GM06990 (cell line): Measurements from ENCODE around the gene PLEKHB2.
"Not testable (repeated sequence)": the region's sequence is repeated elsewhere in the genome, so short reads cannot be mapped to it uniquely, and the experiment has no call there.

Experiments
- DNase-seq: peaks from one replicate; pipeline ENCODE4 v3.0.0-alpha.2; 2011; ENCODE audit not compliant: insufficient read length; ENCODE audit errors: extremely low read depth
- H3K27me3 ChIP-seq: replicated peaks from 2 replicates; pipeline ENCODE4 v1.6.0; 2011; ENCODE audit warnings: low read length; ENCODE audit not compliant: control insufficient read depth, insufficient read depth
- H3K36me3 ChIP-seq: 2 replicates; pipeline ENCODE4 v1.5.1; 2011; ENCODE audit warnings: low read length; ENCODE audit not compliant: control insufficient read depth, insufficient read depth
- H3K4me3 ChIP-seq: replicated peaks from 2 replicates; pipeline ENCODE4 v1.5.1; 2011; ENCODE audit warnings: low read depth, mild to moderate bottlenecking, control low read depth, low read length
- TF ChIP-seq, protein P1 (sequence below): IDR thresholded peaks from 2 replicates; pipeline ENCODE4 v1.5.1; 2011; ENCODE audit warnings: low read length, control low read depth, mild to moderate bottlenecking, inconsistent platforms; ENCODE audit not compliant: insufficient read depth, poor library complexity, severe bottlenecking

Gene PLEKHB2

DNA sequence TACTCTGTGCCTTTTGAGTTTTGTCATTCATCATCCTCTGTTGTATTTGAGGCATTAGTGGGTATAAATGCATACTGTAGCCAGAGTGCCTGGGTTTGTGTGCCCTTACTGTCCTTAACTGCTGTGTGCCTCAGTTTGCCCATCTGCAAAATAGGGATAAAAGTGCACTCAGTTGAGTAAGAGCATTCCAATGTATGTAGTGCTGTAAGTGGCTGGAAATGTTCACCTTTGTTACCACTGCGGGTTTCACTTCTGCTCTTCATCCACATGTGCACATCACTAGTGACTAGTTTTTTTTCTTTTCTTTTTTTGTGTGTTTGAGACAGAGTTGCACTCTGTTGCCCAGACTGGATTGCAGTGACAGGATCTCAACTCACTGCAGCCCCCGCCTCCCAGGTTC is 39.9 kb downstream of the PLEKHB2 start:
- TF ChIP-seq, protein P1, sequence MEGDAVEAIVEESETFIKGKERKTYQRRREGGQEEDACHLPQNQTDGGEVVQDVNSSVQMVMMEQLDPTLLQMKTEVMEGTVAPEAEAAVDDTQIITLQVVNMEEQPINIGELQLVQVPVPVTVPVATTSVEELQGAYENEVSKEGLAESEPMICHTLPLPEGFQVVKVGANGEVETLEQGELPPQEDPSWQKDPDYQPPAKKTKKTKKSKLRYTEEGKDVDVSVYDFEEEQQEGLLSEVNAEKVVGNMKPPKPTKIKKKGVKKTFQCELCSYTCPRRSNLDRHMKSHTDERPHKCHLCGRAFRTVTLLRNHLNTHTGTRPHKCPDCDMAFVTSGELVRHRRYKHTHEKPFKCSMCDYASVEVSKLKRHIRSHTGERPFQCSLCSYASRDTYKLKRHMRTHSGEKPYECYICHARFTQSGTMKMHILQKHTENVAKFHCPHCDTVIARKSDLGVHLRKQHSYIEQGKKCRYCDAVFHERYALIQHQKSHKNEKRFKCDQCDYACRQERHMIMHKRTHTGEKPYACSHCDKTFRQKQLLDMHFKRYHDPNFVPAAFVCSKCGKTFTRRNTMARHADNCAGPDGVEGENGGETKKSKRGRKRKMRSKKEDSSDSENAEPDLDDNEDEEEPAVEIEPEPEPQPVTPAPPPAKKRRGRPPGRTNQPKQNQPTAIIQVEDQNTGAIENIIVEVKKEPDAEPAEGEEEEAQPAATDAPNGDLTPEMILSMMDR: no peak

DNA sequence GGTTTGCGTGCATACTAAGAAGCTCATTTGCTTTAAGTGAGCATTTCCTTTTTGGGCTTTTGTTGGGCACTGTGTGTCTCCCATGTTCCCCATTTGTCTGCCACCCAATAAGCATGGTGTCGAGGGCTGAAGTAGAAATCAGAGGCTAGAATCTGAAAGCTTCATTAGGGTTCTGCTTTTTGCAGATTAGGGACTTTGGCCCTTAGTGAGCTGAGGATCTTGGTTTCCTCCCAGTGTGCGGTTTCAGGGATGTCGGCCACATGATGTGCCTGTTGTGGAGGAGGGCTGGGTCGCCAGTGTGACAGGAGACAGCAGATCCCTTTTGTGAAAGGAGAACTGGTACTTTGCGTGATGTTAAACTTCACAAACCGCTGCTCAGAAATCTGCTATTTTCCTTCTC is 41.1 kb downstream of the PLEKHB2 start:
- TF ChIP-seq, protein P1: no peak
- Histone ChIP-seq H3K27me3 (no peaks in the 10 kb centered on the region), H3K4me3 (no peak overlapping the region), H3K36me3 (peaks cover 11% of the 10 kb centered on the region)
- DNase-seq: no peak

More for the DNA sequence above, 39.9 kb downstream of the PLEKHB2 start:
- H3K27me3 ChIP-seq: no peaks in the 10 kb centered on the region
- no peak overlapping the region for H3K4me3 ChIP-seq
- peaks cover 14% of the 10 kb centered on the region for H3K36me3 ChIP-seq
- no peak for DNase-seq

DNA sequence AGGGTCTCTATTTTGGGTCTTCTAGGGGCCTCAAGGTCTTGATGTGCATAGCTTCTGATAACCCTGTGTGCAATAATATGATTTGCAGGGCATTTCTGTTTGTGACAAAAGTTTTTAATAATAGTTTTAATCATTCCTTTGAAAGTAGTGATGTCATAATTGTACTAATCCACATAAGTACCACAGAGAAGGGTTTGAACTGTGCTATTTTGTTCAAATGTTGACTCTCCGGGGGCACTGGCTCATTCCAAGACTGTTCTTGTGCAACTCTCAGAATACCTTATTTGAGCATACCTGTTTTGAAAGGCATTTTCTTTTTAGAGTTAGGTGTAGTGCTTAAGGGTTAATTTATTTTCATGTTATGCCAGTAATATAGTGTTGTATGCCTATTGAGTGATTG is 41.6 kb downstream of the PLEKHB2 start:
- H3K4me3 ChIP-seq: no peak overlapping the region
- TF ChIP-seq, protein P1: no peak
- H3K27me3 ChIP-seq: no peaks in the 10 kb centered on the region
- H3K36me3 ChIP-seq: peaks cover 11% of the 10 kb centered on the region
- DNase-seq: no peak

DNA sequence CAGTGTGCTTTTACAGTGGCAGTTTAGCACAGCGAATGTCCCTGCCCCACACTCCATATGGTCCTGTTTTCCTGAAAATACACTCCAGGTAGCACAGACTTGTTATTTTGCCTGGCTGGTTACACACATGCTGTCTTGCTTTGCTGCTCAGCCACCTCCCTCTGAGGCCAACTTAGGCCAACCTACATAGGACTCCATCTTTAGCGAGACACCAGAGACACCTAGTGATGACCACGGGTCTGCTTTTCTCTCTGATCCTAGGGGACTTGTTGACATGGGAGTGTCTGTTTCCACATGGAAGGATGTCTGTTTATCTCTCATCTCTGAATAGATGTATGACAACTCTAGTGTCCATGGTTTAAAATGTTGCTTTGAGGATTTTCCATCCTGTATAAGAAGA is 43.3 kb downstream of the PLEKHB2 start:
- Histone ChIP-seq H3K4me3 (no peak overlapping the region), H3K36me3 (peaks cover 9% of the 10 kb centered on the region), H3K27me3 (no peaks in the 10 kb centered on the region)
- DNase-seq: no peak
- TF ChIP-seq, protein P1: no peak

DNA sequence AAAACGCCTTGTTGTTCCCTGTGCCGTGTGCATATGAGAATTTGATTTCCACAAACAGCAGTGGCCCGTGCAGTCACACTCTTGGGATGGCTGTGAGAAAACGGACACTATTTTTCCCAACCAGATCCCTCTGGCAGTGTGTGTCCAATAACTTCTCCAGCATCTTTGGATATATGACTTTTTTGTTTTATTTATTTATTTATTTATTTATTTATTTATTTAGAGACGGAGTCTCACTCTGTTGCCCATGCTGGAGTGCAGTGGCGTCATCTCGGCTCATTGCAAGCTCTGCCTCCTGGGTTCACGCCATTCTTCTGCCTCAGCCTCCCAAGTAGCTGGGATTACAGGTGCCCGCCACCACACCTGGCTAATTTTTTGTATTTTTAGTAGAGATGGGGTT is 45.0 kb downstream of the PLEKHB2 start:
- not testable (repeated sequence) for H3K4me3 ChIP-seq, H3K36me3 ChIP-seq, DNase-seq, H3K27me3 ChIP-seq

DNA sequence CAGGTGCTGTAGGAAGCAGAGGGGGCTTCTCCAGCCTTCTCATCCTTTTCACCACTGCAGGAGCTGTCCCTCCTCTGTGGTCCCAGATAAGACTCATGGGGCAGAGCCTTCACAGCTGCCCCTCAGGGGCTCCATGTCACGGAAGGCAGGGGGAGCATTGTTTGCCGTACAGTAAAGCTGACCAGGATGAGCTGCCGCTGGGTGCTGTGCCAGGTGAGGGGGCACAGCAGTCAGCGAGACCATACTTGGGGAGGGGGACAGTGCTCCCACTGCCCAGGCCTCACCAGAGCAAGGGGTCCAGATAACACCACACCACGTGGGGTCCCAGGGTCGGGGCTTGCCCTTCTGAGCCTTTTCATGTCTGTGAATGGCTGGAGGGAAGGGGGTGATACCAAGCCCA is 46.3 kb downstream of the PLEKHB2 start:
- Histone ChIP-seq H3K36me3 (peaks cover 4% of the 10 kb centered on the region), H3K4me3 (no peak overlapping the region), H3K27me3 (no peaks in the 10 kb centered on the region)
- TF ChIP-seq, protein P1: no peak
- no peak for DNase-seq
